ENCODE measurements around the gene ARF6. TPM values are rescaled to one million over a fixed set of nuclear protein-coding genes. Genes with fewer than 3 reads are reported as not detected.
A peak's percentile ranks its signal among the peaks of the same experiment; 100 is the strongest.

Gene ARF6
- total RNA-seq, 1 experiment from 2014 or later: 88.8 TPM

DNA sequence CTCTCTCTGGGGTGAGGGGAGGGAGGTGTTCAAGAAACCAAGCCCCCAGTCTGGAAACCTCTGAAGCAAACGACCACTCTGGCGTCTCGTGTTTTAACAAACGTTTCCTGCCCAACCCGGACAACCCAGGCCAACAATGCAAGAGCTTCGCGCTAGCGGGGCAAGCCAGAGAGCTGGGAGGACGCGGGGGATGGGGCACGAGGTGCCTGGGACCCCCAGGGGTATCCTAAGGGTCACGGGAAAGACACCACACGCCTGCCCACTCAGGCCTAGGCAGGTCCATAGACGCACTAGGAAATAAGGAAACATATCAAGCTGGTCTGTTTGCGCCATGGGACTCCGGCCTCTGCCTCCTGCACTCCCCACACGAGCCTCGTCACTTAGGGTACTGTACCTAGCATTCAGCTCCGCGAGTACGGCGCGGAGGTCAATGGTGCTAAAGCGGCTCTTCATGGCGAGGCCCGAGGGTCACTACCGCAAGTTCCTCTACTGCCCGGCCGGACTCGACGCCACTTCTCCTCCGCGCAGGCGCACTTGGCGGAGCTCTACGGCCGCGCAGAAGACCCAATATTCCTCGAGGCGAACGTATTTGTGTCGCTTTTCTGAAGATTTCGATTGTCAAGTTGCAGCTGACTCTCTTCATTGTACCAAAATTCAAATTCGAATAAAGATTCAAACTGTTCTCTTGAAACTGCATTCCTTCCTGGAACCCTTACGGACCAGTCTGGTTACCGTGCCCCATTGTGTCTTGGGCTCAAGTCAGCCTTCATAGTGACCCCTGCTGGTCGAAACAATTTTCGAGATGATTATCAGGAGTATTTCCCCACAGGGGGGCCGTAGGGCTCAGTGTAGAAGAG, 40.4 kb upstream of the ARF6 start, which contains the start of gene NEMF (continued):
- TF ChIP-seq YY1 (IDR thresholded peaks at IDR 0.05; ENCODE audit: extremely low read depth, insufficient replicate concordance, low read depth, low read length): no peak
- TF ChIP-seq SIN3A (IDR thresholded peaks at IDR 0.05; ENCODE audit: low read depth): peak; percentile 63; the same call in 1 of the 2 replicates

DNA sequence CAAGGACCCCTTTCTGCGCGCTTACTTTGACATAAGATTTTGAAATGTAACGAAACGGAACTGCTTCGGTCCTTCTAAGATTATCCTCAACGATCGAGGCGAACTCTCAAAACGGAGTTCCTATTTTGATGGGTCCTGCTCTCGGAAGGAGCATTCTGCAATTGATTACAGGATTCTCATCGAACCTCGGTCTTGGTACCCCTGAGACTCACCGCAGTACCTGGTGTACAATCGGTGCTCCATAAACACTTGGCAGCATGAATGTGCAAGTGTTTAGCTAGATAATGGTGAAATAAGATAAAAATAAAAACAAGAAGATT, 39.8 kb upstream of the ARF6 start:
- DNase-seq (ENCODE audit: low read depth, low spot score) (no peak), ATAC-seq (peak; percentile 8)
- POLR2A ChIA-PET: interaction anchor here (0.7 to 2.6 kb wide), 10 partner anchors 7 to 251 kb away, joined by 3 to 8 read pairs (median 5); partner anchors contain the start of genes DNAAF2 and KLHDC2
- H3K4me1 ChIP-seq (ENCODE audit: control insufficient read depth in 1 of 2, insufficient read depth in 2 of 2, low read length in 2 of 2): peaks cover 7 to 22% of the 10 kb centered on the region in 2 experiments
- no peaks in the 10 kb centered on the region for H3K9me2 ChIP-seq (ENCODE audit: insufficient read depth)
- BruUV-seq (replicated peaks): no TSS peak
- H4K20me1 ChIP-seq (ENCODE audit: insufficient read depth): no peaks in the 10 kb centered on the region
- peak overlapping the region; percentile 66 for H3K27ac ChIP-seq (ENCODE audit: low read depth, low read length)
- intact Hi-C loops (cut with micrococcal nuclease): loop anchor here (2.0 to 10.0 kb wide), 2 partner anchors 218 to 922 kb away; partner anchors contain the start of gene DNAAF2
- peaks cover 47% of the 10 kb centered on the region for H3K79me2 ChIP-seq (ENCODE audit: insufficient read depth, low read length)
- CTCF ChIA-PET: interaction anchor here (0.6 to 4.0 kb wide), 16 partner anchors 9 to 255 kb away, joined by 3 to 76 read pairs (median 4); partner anchors contain the start of genes DNAAF2 and KLHDC2
- no peaks in the 10 kb centered on the region for H3K9me3 ChIP-seq (ENCODE audit: control insufficient read depth in 1 of 2, insufficient read depth in 1 of 2, low read depth in 1 of 2, low read length in 2 of 2)
- H2AFZ ChIP-seq (ENCODE audit: low read depth, low read length, poor library complexity, severe bottlenecking): peak overlapping the region; percentile 76
- no peak for TF ChIP-seq SP1 (IDR thresholded peaks at IDR 0.05; ENCODE audit: low read depth)
- no peak for TF ChIP-seq YY1 (IDR thresholded peaks at IDR 0.05; ENCODE audit: extremely low read depth, insufficient replicate concordance, low read depth, low read length)
- TF ChIP-seq ZFX (IDR thresholded peaks at IDR 0.05): no peak
- TF ChIP-seq, protein P1, sequence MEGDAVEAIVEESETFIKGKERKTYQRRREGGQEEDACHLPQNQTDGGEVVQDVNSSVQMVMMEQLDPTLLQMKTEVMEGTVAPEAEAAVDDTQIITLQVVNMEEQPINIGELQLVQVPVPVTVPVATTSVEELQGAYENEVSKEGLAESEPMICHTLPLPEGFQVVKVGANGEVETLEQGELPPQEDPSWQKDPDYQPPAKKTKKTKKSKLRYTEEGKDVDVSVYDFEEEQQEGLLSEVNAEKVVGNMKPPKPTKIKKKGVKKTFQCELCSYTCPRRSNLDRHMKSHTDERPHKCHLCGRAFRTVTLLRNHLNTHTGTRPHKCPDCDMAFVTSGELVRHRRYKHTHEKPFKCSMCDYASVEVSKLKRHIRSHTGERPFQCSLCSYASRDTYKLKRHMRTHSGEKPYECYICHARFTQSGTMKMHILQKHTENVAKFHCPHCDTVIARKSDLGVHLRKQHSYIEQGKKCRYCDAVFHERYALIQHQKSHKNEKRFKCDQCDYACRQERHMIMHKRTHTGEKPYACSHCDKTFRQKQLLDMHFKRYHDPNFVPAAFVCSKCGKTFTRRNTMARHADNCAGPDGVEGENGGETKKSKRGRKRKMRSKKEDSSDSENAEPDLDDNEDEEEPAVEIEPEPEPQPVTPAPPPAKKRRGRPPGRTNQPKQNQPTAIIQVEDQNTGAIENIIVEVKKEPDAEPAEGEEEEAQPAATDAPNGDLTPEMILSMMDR (IDR thresholded peaks at IDR 0.05 in 2 of 3, conservative IDR thresholded peaks at IDR 0.05 in 1 of 3; ENCODE audit: borderline replicate concordance in 1 of 3, insufficient read depth in 1 of 3, low read depth in 2 of 3, low read length in 2 of 3): 0 out of 6 replicates have a peak, but pooled peaks of 1 of the 3 experiments have one; percentile 4
- peak overlapping the region; percentile 92; the same call in 1 of the 2 replicates for H3K9ac ChIP-seq (ENCODE audit: low read length)
- H3K27me3 ChIP-seq (ENCODE audit: insufficient read depth, low read length): no peaks in the 10 kb centered on the region
- peaks cover 10 to 16% of the 10 kb centered on the region in 2 experiments; a peak in 3 of 4 replicates for H3K36me3 ChIP-seq (ENCODE audit: control insufficient read depth in 1 of 2, insufficient read depth in 2 of 2, low read length in 2 of 2)
- H3K4me3 ChIP-seq (replicated peaks in 1 of 2; ENCODE audit: low read depth in 1 of 2, low read length in 2 of 2): peak overlapping the region; percentile 82 to 89
- peak overlapping the region; percentile 63 for H3K4me2 ChIP-seq (ENCODE audit: low read length)
- RAD21 ChIA-PET (ENCODE audit: low non-redundant PET in 1 of 2, low total read pairs in 2 of 2, uncharacterized antibody in 2 of 2, unreplicated experiment in 2 of 2): interaction anchor here in 1 of 2 experiments (0.7 to 1.2 kb wide), 4 partner anchors 27 to 209 kb away, joined by 3 to 4 read pairs (median 3); no protein-coding TSS in a partner anchor

Measured in HCT116 (cell line).